DOHH2 (cell line): ENCODE results near the gene NEURL1.

ENCODE experiments used
- EZH2phosphoT487 ChIP-seq: fragments of 200-600 bp; sonication (generic); IDR thresholded peaks from 2 replicates; pipeline ENCODE4 v1.6.1; 2017; ENCODE audit warnings: borderline replicate concordance, mild to moderate bottlenecking, antibody characterized with exemption, low read length, moderate library complexity, mixed read lengths
- TF ChIP-seq, protein P1 (sequence below): fragments of 200-600 bp; sonication (generic); IDR thresholded peaks from one replicate; pipeline ENCODE4 v1.5.1; 2014; ENCODE audit warnings: antibody characterized with exemption, mild to moderate bottlenecking, low read depth, low read length; ENCODE audit not compliant: poor library complexity, severe bottlenecking

DNA sequence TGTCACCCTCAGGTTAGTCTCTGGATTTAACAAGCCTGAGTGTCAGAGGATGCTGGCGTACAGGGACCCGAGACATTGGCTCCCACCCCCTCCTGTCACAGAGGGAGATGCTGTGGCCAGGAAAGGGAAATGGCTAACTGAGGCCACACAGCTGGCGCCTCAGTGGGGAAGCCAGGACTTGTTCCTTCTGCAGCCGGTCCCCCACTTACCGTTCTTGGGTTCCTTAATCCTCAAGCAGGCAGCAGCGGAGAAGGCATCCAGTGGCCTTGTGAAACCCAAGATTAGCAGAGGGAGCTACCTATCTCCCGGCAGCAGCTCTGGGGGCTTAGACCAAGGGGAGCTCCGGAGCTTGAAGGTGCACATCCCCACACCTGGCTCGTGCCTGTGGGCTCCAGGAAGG, 65.4 kb downstream of the NEURL1 start:
- TF ChIP-seq, protein P1, sequence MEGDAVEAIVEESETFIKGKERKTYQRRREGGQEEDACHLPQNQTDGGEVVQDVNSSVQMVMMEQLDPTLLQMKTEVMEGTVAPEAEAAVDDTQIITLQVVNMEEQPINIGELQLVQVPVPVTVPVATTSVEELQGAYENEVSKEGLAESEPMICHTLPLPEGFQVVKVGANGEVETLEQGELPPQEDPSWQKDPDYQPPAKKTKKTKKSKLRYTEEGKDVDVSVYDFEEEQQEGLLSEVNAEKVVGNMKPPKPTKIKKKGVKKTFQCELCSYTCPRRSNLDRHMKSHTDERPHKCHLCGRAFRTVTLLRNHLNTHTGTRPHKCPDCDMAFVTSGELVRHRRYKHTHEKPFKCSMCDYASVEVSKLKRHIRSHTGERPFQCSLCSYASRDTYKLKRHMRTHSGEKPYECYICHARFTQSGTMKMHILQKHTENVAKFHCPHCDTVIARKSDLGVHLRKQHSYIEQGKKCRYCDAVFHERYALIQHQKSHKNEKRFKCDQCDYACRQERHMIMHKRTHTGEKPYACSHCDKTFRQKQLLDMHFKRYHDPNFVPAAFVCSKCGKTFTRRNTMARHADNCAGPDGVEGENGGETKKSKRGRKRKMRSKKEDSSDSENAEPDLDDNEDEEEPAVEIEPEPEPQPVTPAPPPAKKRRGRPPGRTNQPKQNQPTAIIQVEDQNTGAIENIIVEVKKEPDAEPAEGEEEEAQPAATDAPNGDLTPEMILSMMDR, result no peak
- no peak for TF ChIP-seq EZH2phosphoT487
